Amygdala (tissue), 56 donors: ENCODE data around the gene CLEC4E.
A peak's percentile ranks its signal among the peaks of the same experiment; 100 is the strongest.
"Not testable (repeated sequence)": the region's sequence is repeated elsewhere in the genome, so short reads cannot be mapped to it uniquely, and the experiment has no call there.

Experiments used
- DNase-seq, 56 donors: peaks; one replicate each; lab custom pipeline; 2025; lab: John Stamatoyannopoulos, UW

Gene CLEC4E, protein sequence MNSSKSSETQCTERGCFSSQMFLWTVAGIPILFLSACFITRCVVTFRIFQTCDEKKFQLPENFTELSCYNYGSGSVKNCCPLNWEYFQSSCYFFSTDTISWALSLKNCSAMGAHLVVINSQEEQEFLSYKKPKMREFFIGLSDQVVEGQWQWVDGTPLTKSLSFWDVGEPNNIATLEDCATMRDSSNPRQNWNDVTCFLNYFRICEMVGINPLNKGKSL

DNA sequence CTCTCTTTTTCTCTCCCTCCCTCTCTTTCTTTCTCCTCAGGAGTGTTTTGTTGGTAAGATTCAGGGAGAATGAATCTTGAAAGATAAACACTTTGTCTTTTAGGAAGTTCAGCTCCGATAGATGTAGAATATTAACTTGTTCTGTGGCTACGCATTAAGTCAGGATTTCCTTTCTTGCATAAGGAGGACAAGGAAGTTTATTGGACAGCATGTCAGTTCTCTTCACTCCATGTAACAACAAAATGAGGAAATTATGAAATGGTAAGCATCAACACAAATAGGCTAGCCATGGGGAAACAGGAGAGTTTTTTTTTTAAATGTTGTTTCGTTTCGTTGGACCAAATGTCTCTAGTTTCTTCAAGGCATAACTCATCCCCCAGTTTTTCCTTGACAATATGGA lies at the start of gene CLEC4E:
Gene CLEC4E (minus strand): TSS at position 75 of the 400 bp plus-strand sequence. CDS start 108 bp downstream, outside the sequence.
- peak in 1 of 56 donors; percentile 4 for DNase-seq

DNA sequence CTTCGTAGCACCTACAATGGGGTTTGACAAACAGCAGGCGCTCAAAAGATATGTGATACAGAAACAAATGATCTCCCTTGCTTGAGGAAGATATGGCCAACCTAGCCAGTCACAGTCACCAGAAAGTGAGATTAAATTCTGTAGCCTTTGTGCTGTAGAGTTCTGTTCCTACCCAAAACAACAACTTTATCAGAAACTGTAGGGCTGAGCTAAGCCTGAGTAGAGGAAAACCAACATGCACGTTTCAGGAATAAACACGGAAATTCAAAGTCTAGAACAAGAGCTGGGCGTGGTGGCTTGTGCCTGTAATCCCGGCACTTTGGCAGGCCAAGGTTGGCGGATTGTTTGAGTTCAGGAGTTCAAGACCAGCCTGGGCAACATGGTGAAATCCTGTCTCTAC lies 49.0 kb upstream of the CLEC4E start:
- no peak for DNase-seq

- not testable (repeated sequence) for DNase-seq
Observed at GRCh38 chr12:8584478-8584877, 43.8 kb upstream of the CLEC4E start.

- DNase-seq: peak in 11 of 56 donors; percentile 1 to 32 (median 7)
Observed at GRCh38 chr12:8584004-8584403, 43.3 kb upstream of the CLEC4E start.

DNA sequence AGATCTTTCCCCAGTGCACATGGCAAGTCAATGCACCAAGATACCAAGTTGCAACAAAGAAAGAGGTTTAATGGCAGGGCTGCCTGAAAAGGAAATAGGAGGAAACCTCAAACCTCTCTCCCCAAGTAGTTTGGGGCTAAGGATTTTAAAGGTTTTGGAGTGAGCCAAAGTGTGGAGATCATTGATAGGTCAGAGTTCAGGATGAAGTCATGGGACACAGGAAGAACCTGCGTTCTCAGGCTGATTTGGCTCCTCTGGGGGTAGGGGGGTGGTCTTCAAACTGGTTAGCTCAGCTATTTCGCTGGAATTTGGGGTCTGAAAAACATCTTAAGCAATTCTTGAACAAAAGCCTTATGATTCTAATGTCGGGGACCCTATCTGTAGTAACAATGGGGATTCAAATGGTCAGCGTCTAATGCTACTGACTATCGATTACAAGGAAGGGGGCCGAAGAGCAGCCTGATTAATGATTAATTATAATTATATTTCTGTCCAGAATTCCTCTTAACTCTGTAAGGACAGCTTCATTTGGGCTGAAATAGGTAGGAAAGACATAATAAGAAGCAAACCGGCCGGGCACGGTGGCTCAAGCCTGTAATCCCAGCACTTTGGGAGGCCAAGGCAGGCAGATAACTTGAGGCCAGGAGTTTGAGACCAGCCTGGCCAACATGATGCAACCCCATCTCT lies 40.5 kb upstream of the CLEC4E start:
- no peak for DNase-seq

DNA sequence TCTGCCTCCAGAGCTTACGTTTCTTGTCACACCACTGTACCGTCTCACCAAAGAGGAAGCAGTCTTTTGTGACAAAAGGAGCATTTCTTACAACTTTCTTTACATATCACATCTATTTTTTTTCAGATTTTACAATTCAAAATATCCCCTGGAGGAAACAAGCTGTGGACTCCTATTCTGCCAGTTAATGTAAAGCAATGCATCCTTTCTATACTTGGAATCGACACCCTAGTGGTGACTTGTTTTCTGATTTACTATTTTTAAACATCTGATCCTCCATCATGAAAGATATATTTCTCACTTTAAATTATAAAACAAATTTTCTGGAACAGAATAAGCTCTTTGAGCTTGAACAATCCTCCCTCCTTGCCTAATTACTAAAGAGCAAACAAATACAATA lies 37.2 kb upstream of the CLEC4E start:
- DNase-seq: no peak

- no peak for DNase-seq
Observed at GRCh38 chr12:8572507-8572906, 31.8 kb upstream of the CLEC4E start.

DNA sequence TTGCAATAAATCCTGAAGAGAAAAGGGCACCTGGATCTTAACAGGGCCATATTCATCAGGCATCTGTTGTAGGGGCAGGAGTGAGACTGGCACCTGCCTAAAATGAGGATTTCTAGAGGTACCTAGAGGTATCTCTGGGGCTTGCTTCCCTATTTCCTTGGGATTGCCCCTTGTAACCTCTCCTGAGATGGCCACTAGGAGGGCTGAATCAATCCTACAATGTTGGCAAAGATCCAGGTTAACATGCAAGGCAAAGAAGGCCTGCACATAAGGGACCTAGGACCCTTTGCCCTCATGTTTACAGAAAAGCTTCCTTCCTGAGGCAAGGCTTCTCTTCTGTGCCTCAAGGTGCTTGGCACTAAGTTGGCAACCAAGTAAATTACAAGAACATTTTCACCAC lies 25.8 kb upstream of the CLEC4E start:
- DNase-seq: no peak

DNA sequence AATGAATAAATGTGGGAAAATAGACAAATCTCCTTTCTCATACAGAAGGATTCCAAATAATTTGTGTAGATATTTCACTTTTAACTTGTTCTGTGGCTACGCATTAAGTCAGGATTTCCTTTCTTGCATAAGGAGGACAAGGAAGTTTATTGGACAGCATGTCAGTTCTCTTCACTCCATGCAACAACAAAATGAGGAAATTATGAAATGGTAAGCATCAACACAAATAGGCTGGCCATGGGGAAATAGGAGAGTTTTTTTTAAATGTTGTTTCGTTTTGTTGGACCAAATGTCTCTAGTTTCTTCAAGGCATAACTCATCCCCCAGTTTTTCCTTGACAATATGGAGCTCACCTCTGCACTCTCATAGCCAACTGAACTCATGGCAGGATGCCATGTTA lies 25.3 kb upstream of the CLEC4E start:
- not testable (repeated sequence) for DNase-seq

DNA sequence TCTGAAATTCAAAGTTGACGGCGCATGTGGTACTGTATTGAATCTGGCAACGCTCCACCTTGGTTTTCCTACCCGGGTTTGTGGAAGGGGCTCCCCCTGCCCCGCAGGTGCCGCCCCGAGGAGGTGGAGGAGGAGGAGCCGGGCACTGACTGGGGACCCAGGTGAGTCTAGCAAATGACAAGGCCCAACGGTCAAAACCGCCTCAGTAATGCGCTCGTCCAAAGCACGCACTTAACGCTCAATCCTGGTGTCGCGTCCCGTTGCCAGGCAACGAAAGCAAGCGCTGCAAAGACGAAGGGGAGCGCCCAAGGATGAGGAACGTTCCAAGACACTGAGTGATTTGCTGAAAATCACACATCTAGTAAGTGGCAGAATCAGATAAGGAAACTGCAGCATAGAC lies 24.0 kb upstream of the CLEC4E start:
- peak in 2 of 56 donors; percentile 3 for DNase-seq

DNA sequence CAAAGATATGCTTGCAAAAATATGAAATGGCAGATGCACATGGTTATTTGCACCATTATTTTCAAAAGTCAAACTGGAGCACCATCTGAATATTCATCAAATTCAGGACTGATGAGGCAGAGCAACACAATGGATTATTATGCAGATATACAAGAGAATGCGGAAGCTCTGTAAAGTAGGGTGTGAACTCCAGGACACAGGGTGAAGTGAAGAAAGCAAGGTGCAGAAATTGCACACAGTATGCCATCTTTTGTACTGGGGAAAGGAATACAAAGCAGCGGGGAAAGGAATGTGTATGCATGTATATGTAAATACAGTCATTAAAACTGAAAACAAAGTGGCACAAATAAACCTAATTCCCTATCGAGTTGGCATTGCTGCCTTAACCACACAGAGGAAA lies 22.7 kb upstream of the CLEC4E start:
- DNase-seq: no peak

DNA sequence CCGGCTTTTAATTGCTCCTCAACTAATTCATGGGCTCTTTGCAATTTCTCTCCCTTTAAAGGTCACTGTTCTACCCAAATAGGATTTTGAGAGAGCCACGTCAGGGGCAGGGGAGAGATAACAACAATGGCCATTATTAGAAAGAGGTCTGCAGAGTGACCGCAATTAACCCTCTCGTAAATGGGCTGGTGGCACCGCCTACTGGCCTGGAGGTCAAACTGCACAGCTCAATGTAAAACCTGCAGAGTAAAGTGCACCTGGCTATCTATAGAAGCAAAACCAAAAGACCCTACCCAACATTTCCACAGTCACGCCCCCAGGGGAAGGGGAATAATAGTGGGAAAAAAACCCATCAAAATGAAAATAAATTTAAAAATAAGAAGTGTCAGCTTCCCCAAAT lies 21.6 kb upstream of the CLEC4E start:
- no peak for DNase-seq

DNA sequence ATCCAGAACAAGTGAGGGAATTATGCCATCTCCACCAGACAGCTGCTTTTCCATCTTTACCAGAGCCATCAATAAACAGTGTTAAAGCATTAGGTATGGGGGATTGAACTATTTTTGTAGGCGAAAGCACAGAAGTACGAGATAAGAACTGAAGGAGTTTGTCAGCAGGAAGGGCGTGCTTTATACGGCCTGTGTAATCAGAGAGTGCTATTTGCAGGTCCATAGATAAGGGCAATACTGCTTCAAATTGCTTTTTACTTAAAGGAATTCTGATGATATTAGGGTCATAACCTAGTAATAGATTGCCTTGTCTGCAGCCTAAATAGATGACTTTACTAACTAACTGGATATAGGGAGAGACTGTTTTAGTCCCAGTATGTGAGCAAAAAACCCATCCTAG lies 20.3 kb upstream of the CLEC4E start:
- DNase-seq: no peak

DNA sequence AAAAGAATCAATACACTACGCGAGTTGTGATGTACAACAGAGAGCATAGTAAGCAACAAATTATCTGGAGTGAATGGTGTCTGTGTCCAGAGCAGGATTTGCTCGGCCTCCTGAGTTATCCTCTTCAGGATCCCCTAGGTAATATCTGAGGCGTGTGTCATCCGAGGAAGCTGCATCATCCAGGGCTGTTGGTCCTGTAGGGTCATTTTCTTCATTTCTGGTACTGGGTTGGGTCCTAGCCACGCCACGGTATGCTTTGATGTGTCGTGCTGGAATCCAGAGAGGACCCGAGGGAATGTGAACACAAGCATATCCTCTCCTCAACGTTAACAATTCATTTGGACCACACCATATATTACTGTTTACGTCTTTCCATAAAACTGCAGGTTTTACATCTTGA lies 19.0 kb upstream of the CLEC4E start:
- DNase-seq: no peak

- DNase-seq: no peak
Observed at GRCh38 chr12:8556531-8557097, 15.9 kb upstream of the CLEC4E start.

DNA sequence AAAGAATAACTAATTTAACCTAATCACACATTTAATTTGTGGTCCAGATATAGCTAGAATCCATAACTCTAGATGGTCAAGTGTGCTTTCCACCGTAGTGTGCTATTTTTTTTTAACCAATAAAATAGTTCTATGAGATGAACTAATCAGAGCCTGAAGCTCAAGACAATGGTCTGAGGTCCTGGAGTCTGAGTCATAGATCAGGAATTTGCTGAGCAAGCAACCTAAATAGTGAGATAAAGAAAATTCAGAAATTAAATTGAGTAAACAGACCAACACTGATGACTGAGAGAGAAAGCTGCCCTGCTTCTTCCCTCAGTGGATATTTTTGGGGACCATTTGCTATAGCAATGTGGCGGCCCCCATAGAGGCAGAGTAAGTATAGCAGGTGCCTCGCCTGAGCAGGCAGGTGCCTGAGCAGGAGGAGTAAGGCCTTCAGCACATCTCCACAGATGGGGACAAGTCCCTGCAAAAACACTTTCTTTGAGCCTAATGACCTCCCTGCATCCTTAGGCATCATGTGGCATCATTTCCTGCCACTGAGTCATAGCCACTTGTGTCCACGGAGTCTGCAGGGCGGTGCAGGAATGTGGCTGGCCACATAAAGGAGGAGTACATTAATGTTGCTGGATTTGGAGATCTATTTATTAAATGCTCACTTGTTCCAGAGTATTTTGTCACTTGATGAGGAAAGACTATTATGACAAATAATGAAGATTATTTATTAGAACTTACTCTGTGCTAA lies 13.9 kb upstream of the CLEC4E start:
- DNase-seq: no peak

DNA sequence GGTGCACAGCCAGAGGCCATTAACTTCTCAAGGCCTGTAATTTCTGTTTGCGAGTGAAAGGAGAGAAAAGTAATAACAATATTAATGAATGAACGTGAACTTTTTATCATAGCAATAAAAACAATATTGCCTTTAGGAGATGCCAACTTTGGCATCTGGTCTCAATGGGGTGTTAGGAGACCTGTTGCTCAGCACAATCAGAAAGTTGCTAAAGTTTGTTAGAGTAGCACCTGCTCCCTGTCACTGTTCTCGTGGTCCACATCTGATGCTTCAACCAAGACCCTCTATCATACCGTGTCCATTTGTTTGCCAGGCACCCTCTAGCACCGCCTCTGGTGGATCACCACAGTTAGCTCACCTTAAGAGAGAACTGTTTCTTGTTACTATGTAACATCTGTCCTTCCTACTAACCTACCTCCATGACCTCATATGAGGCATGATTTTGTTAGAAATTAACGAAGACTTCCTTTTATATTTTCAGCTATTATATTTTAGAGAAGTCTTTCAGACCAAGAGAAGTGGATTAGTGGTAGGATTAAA lies 12.5 kb upstream of the CLEC4E start:
- no peak for DNase-seq

DNA sequence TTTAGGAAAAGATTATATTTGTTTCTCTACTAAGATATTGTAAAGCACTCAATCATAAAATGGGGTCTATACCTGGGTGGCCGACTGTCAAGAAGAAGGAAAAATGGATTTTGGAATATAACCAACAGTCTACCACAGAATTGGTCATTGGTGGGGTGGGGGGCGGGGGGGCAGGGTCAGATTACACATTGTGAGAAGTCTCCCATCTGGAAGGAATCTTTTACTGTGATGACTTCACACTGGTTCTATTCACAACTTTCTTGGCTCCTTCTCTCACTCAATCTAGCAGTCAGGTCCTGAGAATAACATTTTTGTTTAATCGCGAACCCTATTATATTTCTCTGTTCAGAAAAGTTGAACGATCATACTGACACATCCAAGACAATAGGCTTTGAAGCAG lies 8.7 kb upstream of the CLEC4E start:
- DNase-seq: no peak

DNA sequence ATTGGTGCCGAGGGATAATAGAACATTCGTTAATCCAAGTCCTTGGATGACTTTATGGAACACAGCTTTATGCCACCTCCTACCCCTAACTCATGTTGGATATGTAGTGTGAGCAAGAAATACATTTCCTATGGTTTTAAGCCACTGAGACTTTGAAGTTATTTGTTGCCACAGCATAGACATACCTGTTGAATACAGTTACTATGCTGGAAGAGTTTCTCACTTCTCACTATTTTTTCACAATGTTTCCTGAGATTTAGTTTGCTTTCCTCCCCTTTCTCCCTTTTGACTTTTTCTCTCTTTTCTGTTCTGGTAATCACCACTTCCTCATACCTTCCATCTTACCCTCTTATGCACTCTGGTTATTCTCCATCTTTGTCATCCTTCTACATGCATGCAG lies 7.5 kb upstream of the CLEC4E start:
- no peak for DNase-seq

GRCh38 chr12:8547645-8548044 lies 6.9 kb upstream of the CLEC4E start:
- no peak for DNase-seq

DNA sequence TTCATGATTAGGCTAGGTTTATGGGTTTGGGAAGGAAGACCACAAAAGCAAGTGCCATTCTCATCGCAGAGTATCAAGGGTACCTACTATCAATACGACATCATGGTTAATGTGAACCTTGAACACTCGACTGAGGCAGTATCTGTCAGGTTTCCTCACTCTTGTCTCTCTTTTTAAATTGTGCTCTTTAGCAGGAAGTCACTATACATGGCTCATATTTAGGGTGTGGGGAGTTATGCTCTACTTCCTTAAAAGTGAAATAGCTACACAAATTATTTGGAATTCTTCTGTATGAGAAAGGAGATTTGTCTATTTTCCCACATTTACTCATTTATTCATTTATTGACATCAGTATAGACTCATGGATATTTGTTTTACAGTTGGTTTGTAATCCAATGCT lies 5.9 kb upstream of the CLEC4E start:
- DNase-seq: no peak
